Suppressor macrophage (primary cell): ENCODE data around the gene DOCK9.

Experiments used
- DNase-seq, 4 experiments: peaks; one replicate each; pipeline ENCODE4 v3.0.0-alpha.2; 2020 to 2022

Gene DOCK9

DNA sequence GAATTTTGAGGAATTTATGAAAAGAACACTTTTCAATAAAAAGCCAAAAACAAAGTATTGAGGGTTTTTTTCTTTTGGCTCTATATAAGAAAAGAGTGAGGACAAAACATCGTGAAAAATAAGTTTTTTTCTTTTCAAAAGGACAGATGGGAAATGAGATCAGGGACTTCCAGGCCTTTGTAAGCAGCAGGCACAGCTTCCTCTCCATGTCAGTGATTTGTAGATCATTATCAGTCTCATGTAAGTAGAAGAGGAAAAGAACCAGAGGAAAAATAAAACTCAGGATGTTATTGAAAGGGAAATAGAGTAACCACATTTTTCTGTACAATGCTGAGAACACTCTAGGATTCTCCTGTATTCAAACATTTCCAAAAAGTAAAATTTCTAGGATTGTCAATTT is 29.9 kb downstream of the DOCK9 start:
- no peak for DNase-seq

- DNase-seq = no peak
Observed at GRCh38 chr13:98945863-98946605, 31.8 kb downstream of the DOCK9 start.

DNA sequence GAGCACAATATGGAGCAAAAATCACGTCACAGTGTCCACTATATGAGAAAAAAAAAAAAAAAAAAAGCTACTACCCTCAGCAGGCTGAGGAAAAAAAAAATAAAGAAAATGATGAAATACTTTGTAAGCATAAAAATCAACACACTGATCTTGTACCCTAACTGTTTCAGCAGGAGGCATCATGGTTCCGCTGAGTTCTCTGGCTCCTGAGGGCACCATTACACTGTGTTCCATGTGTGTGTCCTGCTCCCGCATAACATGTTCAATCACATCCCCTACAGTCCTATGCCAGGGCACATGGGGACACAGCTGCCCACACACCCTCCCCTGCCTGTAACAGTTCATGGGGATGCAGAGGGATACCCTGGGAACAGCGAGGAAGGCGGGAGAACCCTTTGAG is 33.5 kb downstream of the DOCK9 start:
- DNase-seq = no peak

GRCh38 chr13:98942997-98943396 is 34.9 kb downstream of the DOCK9 start:
- DNase-seq = no peak

DNA sequence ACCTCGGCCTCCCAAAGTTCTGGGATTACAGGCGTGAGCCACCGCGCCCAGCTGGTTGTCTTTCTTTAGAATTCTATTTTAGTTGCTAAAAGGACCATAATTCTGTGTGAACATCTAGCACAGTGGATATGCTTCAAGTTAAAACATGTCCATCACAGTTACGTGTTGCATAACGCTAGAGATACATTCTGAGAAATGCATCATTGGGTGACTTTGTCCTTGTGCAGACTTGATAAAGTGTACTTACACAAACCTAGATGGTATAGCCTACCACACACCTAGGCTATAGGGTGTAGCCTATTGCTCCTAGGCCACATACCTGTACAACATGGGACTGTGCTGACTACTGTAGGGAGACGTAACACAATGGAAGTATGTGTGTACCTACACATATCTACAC is 35.4 kb downstream of the DOCK9 start:
- DNase-seq = no peak

DNA sequence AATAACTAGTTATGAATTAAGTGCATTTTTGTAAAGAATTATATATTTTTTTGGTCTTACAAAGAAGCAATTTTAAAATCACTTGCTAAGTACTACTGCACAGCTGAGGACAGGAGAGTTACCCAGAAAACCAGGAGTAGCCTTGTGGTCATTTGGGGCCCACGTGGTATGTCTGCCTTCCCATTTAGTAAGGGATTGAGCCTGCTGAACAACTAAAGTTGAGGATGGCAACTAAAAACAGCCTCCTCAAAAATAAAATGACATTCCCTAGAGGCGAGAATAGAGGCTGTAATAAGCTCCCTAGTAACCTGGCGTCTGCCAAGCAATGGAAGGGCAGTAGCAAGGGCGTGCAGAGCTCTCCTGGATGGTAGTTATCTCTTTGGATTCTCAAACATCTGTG is 36.3 kb downstream of the DOCK9 start:
- no peak for DNase-seq

DNA sequence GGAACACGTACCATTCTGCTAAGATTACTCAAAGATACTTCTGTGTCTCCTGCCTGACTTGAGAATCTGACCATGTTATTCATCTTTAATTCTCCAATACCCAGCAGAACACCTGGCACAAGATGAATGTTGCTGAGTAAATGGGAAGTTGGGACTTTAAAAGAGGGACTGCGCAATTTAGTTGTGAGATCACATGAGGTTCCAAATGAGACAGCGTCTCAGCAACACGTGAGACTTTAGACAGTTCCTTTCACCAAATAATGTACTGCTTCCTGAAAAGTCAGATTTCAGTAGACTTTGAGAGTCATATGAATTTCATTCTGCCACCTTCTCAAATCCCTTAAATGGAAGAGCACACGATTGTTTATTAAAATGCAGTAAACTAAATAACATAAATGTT is 36.7 kb downstream of the DOCK9 start:
- DNase-seq = peak; percentile 48 to 85 (median 71)

DNA sequence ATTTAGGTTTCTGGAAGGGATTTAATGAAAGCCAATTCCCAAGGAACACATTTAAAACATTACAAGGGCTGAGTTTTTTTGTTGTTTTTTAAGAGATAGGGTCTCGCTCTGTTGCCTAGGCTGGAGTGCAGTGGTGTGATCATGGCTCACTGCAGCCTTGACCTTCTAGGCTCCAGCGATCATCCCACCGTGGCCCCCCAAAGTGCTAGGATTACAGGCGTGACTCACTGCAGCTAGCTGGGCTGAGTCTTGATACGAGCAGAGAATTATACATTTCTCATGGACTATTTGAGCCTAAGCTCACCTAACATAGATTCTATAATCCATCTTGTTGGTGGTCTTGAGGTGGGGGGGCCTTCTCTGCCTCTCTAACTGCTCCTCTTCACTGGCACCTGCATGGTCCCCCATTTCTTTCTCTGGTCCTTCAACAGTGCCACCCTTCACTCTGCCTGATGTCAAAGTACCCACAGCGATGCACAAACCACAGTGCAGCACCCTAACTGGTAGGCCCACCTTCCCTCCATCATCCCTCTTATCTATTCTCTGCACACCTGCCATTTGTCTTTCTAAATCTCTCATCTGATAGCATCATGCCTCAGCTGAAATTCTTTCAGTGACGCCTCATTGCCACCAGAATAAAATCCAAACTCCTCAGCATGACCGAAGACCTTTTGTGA is 37.4 kb downstream of the DOCK9 start:
- DNase-seq = no peak

DNA sequence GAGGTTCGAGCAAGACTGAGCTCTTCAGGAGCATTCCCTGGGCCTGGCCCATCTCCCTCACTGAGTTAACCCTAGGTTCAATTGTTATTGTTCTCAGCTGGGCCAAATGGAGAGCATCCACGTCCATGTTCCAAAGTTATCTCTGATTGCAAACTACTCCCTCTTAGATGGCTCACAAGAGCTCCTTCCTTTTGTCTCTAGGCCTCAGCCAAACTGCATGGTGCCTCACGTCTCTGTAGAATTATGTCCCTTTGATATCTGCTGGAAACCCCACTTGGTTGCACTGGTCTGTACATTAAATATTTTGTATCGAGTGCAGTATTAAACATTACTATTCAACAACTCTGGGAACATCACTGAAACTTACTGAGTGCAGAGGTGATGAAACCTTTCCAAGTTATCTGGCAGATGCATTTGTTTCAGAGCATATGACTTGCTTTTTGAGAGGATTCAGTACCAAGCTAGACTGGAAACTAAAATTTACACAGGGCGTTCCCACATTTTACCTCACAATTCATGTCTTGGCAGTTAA is 38.1 kb downstream of the DOCK9 start:
- no peak for DNase-seq

DNA sequence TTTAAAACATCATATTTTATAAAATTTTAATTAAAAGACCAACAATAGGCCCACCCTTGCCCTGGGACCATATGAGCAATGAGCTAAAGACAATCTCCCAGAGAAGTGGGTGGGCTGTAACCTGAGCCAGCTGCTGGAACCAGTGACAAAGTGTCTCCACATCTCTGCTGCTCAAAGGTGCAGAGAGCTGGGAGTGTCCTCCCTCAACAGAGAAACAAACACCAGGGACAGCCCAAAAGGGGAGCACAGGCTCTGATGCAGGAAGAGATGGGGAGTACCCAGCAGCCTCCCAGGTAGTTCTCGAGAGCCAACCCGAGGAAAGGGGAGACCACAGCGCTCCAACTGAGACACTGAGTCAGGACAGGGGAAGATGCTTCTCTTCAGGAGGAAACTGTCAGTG is 39.1 kb downstream of the DOCK9 start:
- no peak for DNase-seq

DNA sequence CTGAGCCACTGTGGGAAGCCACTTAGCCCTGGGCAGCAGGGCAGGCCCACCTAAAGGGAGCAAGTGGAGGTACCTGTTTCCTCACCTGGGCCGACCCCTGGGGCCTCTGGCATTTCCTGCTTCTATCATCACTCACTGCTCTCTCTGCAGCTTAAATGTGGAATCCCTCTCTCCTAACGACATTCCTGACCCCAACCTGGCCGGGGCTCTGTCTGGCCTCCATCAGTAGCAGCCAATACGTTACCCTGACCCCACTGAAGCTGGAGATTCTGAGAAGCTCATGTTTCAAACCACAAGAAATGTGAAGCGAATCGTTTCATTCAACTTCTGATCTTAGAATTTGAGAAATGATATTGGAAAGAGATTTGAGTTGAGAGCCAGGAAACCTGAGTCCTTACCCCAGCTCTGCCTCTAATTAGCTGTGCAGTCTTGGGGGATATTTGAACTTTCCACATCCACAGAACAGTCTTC is 39.9 kb downstream of the DOCK9 start:
- DNase-seq = no peak

DNA sequence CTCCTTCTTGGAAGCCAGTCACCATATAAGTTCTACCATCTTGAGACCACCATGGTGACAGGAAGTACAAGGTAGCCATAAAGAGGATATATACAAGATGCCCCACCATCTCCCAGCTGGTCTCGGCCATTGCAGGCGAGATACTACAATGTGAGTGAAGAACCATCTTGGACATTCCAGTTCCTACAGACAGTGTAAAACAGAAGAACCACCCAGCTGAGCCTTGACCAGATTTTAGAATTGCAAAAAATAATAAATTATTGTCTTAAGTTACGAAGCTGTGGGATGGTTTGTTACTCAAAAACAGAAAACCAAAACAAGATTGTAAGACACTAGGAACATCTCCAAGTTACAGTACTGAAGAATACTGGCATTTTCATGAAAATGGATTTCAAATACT is 43.6 kb downstream of the DOCK9 start:
- DNase-seq = no peak

- DNase-seq = peak in 1 of 4 experiments; percentile 21
Observed at GRCh38 chr13:98930151-98930591, 47.7 kb downstream of the DOCK9 start.

GRCh38 chr13:98927951-98928927 is 49.6 kb downstream of the DOCK9 start:
- DNase-seq = peak in 1 of 4 experiments; percentile 9

DNA sequence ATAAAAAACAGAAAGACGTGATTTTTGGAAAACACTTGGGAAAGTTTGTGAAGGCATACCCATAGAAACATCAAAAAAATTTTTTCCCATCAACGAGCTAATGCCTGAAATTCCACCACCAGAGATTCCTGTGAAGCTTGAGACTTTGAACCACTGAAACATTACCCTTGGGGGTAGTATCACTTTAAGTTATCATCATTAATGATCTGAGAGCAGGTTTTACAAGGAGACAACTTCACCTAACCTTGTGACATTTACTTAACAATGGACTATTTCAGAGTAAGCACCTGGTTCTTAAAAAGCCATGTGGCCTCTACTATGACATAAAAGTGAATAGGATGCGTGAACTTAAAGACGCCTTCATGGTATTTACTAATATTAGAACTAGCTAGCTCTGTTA is 51.9 kb downstream of the DOCK9 start:
- DNase-seq = no peak

DNA sequence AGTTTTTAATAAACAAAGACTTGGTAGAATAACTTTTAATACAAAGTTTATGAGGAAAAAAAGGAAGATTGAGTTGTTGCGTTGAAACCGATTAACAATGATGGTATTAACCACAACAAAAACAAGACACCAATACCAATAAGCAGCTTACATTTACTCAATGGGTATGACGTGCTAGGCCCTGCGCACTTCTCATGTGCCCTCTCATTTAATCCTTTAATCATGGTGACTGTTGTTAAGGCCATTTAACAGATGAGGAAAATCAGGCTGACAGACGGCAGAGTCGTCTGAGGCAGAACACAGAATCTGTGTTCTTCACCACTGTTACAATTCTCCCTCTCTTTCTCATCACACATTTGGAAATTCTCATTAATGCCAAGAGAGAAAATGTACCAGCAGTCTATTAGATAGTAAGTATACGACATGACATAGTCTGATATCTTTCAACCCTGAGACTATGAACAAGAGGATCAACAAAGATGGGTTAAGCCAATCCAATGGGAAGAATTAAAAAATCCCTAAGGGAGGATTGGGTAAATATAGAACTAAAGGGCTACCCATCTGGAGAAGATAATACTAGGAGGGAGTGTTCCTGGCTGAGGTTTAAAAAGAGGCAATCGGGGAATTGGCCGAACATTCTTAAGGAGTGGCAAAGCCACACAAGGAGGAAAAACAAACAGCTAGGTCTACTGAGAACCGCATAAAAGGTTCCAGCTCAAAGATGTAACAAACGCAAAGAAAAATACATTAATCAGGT is 54.0 kb downstream of the DOCK9 start:
- no peak for DNase-seq

GRCh38 chr13:98922306-98922705 is 55.6 kb downstream of the DOCK9 start:
- no peak for DNase-seq

GRCh38 chr13:98921786-98922185 is 56.1 kb downstream of the DOCK9 start:
- no peak for DNase-seq

DNA sequence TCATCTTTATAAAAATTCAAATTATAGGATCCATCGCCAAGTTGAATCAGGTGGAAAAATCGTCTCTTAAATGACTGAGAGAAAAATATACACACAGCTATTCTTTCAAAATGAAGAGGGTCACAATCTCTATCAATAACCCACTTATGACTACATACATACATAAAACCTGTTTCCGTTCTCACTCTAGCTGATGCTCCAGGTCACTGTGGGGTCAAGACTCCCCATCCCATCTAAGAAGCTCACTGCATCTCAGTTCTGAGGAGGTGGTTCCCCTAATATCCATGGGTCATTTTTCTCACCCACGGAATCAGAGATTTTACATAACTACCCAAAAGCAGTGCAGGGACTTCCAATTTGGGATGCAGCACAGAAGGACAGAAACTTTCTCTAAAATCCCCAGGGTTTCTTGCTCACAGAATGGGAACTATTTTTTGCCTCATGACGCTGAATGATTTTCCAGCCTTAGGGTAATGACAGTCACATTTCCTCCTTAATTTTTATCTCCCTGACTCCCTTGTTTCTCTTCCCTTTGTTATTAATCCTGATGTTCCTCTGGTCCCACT is 56.8 kb downstream of the DOCK9 start:
- no peak for DNase-seq

- DNase-seq = no peak
Observed at GRCh38 chr13:98919566-98919965, 58.3 kb downstream of the DOCK9 start.

- DNase-seq = peak in 2 of 4 experiments; percentile 5 to 26
Observed at GRCh38 chr13:98918771-98919170, 59.1 kb downstream of the DOCK9 start.

DNA sequence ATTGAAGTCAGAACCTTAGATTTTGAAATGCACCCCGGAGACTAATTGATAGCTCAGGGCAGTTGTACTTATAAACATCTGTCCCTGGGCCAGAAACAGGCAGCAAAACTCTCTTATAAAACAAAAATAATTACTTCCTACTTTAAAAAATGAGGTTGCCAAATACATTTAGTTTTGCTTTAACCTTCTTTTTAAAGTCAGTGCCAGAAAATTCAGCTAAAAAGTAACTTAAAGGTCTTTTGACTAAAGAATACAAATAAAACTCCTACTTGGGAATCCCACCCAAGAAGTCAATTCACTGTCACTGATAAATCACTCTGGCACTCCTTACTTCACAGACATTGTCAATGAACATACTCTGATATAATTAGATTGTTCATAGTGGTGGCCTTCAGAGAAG is 60.7 kb downstream of the DOCK9 start:
- DNase-seq = no peak
